Fibroblast of skin of right quadriceps (primary cell): ENCODE data around the gene STPG1.
A peak's percentile ranks its signal among the peaks of the same experiment; 100 is the strongest.

Experiments
- DNase-seq: peaks from one replicate; pipeline ENCODE4 v3.0.0-alpha.2; 2013

The STPG1 gene

GRCh38 chr1:24338447-24338846, 75.1 kb downstream of the STPG1 start:
- no peak for DNase-seq

DNA sequence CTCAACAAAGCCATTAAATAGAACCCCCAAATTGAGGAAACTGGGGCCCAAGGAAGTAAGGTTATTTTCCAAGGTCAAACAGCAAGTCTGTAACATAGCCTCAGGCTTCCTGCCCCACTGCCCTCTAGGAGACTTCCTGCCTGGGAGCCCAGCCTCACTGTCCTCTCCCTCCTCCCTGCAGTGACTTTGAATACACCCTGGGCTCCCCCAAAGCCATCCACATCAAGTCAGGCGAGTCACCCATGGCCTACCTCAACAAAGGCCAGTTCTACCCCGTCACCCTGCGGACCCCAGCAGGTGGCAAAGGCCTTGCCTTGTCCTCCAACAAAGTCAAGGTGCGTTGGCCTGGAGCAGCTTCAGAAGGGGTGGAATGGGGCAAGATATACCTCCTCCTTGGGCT, 76.1 kb downstream of the STPG1 start:
- DNase-seq, result no peak

- DNase-seq, result no peak
Observed at GRCh38 chr1:24336075-24336474, 77.5 kb downstream of the STPG1 start.

- no peak for DNase-seq
Observed at GRCh38 chr1:24331961-24332673, 81.5 kb downstream of the STPG1 start.

DNA sequence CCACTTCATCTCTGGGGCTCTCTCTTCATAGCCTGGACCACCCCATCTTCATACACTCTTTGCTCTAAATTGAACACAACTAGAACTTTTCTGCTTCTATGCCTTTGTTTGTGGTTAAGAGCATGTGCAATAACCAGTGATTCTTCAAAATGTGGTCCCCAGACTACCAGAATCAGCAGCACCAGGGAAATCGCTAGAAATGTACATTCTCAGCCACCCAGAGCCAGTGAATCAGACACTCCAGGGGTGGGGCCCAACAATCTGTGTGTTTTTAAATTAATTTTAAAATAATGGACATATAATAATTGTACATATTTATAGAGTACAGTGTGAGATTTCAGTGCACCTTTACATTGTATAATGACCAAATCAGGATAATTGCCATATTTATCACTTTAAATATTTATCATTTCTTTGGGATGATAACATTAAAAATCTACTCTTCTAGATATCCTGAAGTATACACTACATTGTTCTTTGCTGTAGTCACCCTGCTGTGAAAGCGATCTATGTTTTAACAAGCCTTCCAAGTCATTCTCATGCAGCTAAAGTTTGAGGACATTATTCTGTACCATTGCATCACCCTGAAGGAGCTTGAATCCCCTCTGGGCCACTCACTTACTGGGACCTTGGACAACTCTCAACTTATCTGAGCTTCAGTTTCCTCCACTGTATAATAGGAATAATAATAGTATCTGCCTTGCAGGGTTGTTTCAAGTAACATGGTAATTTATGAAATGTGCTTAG, 83.6 kb downstream of the STPG1 start:
- DNase-seq, result peak; percentile 72

DNA sequence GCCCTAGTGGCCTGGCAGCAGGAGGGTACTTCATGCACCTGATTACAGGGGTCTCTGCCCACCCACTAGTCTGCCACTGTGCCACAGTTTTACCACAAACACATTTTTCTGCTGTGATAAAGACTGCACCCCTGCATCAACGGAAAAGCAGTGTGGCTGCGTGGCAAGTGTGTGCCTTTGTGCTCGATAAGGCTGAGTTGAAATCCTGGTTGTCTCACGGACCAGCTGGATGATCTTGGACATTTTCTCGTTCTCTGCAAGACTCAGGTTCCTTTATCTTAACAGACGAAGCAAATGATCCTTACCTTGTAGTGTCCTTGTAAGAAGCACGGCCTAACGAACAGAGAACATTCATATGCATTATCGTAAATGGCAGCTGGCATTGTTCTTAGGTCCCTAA, 84.3 kb downstream of the STPG1 start:
- DNase-seq, result no peak

GRCh38 chr1:24327891-24328290, 85.7 kb downstream of the STPG1 start:
- peak; percentile 9 for DNase-seq

DNA sequence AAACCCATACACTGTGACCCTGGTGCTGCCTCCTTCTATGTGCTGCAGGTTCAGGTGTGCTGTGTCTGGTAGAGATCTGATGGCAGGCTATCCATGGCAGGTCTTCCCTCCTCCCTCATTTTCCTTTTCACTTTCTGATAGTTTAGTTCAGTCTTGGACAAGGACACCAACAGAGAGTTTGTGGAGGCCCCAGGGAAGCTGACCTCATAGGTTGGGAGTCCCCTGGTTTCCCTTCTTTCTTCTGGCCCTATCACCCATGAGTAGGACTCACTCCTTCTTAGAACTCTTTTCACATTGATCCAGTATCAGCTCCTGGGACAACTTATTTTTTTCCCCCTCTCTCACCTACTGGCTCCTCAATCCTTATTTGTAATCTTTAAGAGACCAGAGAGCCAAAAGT, 86.1 kb downstream of the STPG1 start:
- no peak for DNase-seq

DNA sequence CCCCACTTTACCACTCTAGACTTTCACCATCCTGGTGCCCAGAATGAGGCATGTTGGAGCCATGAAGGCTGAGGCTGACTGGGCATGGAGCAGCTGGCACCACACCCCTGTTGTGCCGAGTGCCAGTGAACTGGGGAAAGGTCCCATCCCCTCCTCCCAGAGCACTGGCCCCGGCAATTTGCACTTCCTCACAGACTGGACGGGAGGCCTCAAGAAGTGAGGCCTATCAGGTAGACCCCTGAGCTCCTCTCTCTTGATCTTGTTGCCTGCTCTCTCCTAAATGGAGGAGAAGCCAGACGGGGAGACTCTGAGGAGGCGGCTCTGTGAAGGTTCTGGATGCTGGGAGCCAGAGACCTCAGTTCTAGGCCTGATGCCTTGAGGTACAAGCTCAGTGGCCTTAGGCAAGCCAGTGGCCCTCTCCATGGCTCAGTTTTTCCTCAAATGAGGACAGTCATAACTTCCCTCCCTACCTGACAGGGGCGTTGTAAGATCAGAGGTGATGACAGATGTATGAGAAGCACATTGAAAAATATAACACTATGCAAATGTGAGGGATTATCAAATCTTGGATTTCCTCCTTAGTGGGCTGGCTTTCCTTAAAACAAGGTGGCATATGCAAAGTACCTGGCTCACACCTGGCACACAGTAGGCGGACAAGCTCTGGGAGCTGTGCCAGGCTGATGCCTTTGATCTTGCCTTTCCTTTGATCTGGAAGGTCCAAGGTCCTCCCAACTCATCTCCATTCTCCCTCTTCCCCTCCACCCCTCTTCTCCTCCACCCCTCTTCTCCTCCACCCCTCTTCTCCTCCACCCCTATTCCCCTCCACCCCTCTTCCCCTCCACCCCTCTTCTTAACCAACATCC, 87.8 kb downstream of the STPG1 start:
- DNase-seq, result no peak

DNA sequence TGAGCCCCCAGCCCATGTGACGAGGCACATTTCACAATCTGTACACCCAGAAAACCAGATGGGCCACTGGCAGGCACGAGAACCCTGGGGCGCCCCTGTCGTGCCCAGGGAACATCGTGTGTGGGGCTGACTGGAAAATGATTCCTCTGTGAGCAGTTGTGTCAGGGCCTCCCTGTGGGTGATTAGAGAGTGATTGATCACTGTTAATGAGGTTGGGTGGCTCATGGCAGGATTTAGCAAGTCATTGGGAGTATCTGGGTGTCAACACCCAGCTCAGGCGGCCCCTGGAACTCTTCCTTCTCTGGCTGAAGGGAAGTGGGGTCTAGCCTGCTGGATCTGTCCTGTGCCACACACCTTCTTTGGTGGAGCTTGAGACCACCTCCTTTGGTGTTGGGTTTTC, 88.7 kb downstream of the STPG1 start:
- DNase-seq, result no peak

- DNase-seq, result no peak
Observed at GRCh38 chr1:24323281-24323680, 90.3 kb downstream of the STPG1 start.

DNA sequence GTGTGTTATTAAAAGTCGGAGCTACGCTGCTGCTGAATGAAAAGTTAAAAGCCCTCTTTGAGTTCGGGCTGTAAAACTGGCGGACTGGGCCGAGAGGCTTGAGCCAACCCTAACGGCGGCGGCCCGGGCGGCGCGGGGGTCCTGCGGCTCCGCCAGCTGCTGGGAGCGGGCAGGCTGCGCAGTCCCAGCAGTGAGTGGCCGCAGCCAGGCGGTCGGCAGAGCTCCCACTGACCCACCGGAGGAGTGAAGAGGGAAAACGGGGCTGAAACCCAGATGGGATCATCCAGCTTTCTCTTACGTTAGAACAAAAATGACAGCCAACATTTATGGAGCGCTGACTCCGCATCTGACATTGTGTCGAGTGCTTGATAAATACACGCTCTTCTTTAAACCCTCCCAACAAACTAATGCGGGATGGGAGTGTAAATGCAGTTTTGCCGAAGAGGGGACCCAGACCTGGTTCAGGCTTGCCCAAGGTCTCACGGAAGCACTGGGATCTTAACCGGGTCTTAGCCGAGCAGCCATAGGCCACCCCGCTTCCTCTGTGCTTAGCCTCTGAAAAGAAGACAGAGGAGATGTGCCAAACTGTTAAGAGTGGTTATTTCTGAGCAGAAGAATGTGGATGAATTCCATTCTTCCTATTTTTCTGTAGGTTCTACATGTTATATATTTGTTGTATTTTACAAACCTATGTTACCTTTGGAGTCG, 91.0 kb downstream of the STPG1 start:
- DNase-seq, result no peak

GRCh38 chr1:24321697-24322469, 91.7 kb downstream of the STPG1 start:
- peak; percentile 93 for DNase-seq

DNA sequence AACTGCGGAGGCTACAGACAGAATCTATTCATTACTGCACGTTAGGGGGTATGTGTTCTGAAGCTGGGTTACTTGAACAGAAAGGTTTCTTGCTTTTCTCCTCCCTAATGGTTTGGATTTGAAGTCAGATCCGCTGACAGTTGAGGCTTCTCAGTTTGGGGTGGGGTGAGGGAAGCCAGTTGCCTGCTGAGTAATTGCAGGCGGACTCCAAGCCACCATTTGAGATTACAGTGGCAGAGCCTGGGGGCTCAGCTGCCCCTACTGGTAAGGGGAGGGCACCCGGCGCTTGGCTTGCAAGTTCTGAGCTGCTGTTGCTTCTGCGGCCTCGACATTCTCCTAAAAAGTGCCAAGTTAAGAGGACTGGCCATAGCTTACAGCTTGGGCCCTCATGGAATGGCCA, 92.5 kb downstream of the STPG1 start:
- no peak for DNase-seq

DNA sequence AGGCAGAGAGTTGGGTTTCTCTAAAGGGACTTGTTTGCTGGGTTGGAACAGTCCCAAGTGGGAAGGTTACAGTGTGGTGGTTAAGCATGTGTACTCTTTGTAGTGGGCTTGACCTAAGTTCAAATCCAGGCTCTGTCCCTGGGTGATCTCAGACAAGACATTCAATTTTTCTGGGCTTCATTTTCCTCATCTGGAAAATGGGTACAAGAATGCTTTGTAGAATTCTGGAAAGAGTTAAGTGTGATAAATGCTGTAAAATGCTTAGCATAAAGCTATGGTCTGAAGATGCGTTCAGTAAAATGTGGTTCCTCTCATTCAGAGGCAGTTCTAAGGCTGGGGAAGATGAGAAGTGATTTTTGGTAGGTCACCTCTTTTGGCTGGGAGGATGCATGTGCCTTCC, 93.6 kb downstream of the STPG1 start:
- no peak for DNase-seq

GRCh38 chr1:24319312-24319863, 94.2 kb downstream of the STPG1 start, which contains the start of gene GRHL3:
GRHL3 (plus strand) TSS chr1:24319357; CDS start chr1:24319552, 195 bp downstream.
- no peak for DNase-seq

- no peak for DNase-seq
Observed at GRCh38 chr1:24318615-24319311, 94.8 kb downstream of the STPG1 start.

DNA sequence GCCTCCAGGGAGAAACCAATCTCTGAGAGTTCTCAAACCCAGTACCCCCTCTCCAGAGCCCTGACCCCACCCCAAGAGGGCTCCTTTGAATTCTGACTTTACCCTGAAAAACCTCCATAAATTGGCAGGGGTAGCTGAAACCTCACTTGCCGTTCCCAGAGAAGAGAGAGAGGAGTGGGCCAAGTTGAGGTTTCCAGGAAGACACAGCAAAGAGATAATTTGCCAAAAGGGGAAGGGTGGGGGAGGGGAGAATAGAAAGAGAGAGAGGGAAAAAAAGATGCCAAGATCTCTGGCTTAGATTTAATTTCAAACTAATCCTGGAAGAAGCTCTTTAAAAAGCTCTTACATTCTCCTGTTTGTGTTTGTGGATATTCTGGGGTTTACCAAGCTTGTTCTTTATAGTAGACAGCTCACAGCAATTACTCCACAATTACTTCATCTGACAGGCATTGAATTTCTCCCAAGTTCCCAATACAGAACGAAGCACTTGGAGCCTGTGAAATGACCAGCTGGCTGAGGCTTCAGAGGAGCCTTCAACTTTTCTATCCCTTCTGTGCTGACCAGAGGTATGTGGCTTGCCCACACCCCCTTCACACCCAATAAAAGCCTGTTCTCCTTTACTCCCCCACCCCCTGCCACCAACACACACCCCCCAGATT, 95.5 kb downstream of the STPG1 start:
- DNase-seq, result peak; percentile 58

- DNase-seq, result no peak
Observed at GRCh38 chr1:24317081-24317480, 96.5 kb downstream of the STPG1 start.

DNA sequence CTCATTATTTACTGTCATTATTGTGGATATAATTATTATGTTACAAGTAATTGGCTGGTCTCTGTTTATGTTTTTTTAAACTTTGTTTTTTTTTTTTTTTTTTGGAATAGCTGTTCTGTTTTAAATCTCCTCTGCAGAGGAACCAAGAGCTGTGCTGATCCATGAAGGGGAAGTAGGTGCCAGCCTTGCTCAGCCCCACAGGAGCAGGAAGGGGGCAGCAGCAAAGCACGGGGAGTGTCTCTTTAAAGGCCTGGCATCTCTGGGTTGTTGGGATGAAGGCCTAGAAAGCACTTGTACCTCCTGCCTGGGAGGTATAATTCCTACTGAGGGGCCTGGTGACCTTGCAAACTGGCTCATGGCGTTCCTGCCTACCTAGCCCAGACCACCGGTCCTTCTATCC, 96.9 kb downstream of the STPG1 start:
- DNase-seq, result no peak

GRCh38 chr1:24315391-24315790, 98.2 kb downstream of the STPG1 start:
- no peak for DNase-seq
